Measurements from ENCODE around the gene SLC4A7.
A peak's percentile ranks its signal among the peaks of the same experiment; 100 is the strongest.
"Not testable (repeated sequence)": the region's sequence is repeated elsewhere in the genome, so short reads cannot be mapped to it uniquely, and the experiment has no call there.

The SLC4A7 gene

DNA sequence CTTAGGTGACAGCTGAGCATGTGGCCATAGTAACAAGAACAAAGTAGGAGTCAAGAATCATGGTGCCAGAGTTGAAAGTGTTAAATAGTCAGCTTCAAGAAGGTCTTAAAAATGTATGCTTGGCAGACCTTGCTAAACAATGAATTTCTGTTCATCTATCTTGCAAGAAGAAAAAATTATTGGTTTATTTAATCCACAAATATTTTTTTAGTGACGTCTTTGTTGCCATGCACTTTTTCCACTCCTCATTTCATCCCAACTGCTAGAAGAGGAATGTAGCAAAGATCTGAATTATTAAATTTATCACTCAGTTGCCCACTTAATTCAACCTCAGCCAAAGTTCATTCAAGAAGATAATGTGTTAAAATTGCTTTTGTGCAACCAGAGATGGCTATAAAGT is 3.2 kb upstream of the SLC4A7 start:
- no peak for DNase-seq (ENCODE audit: low spot score)

- DNase-seq (ENCODE audit: low spot score): no peak
Observed at GRCh38 chr3:27486336-27486735, 2.2 kb upstream of the SLC4A7 start.

- no peak for DNase-seq (ENCODE audit: low spot score)
Observed at GRCh38 chr3:27485866-27486265, 1.7 kb upstream of the SLC4A7 start.

GRCh38 chr3:27483117-27484014 is 818 bp downstream of the SLC4A7 start:
- DNase-seq (ENCODE audit: low spot score): peak; percentile 53

GRCh38 chr3:27479806-27480543 is 4.2 kb downstream of the SLC4A7 start:
- no peak for DNase-seq (ENCODE audit: low spot score)

DNA sequence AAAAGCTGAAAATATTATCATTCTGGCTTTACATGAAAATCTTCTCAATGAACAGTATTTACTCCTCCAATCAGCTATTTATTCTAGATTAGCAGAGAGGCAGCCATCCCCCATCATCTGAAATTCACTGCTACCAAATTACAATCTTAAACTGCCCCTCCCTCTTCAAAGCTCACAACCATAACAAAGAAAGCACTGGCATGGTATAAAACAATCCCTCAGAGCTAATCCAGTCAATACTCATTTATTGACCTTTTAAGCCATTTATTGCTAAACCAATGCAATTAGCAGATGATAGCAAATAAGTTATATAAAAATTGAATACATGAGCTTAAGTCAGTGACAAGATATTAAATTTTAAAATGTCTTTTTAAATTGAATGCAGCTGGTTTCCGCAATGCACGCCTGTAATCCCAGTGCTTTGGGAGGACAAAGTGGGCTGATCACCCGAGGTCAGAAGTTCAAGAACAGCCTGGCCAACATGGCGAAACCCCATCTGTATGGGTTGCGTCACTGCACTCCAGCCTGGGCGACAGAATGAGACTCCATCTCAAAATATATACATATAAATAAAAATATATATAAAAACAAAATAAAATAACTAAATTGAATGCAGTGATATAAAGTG is 12.1 kb downstream of the SLC4A7 start:
- DNase-seq (ENCODE audit: low spot score): no peak

- no peak for DNase-seq (ENCODE audit: low spot score)
Observed at GRCh38 chr3:27468283-27468886, 15.8 kb downstream of the SLC4A7 start.

GRCh38 chr3:27467545-27467944 is 16.6 kb downstream of the SLC4A7 start:
- DNase-seq (ENCODE audit: low spot score): peak; percentile 32

DNA sequence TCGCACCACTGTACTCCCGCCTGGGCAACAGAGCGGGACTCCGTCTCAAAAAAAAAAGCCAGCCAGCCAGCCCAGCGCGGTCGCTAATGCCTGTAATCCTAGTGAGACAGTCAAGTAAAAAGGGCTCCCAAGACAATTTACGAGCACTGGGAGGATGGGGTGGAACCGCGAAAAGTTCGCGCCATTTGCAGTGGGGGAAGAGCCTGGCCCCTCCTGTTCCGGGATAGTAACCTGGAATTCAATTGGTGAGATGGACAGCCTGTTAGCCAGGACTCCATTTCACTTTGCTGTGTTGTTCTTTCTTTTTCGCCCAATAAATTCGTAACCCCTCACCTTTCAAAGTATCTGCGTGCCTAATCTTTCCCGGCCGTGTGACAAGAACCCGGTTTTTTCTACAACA is 19.5 kb downstream of the SLC4A7 start:
- DNase-seq (ENCODE audit: low spot score): no peak

GRCh38 chr3:27462228-27462627 is 22.0 kb downstream of the SLC4A7 start:
- no peak for DNase-seq (ENCODE audit: low spot score)

DNA sequence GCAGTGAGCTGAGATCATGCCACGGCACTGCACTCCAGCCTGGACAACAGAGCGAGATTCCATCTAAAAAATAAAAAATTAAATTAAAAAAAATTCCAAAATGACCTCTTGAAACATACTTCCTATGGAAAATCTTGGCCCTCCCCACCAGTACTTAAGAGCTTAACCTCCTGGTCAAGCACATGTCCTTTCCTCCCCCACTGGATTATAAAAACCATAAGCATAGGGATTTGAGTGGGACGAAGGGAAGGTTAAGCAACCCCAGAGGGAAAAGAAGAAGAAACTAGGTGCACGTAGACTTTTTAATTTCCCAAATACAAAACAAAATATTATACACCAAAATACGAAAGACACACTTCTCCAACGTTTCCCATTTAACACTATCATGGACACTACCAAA is 25.3 kb downstream of the SLC4A7 start:
- DNase-seq (ENCODE audit: low spot score): no peak

- no peak for DNase-seq (ENCODE audit: low spot score)
Observed at GRCh38 chr3:27456554-27456953, 27.6 kb downstream of the SLC4A7 start.

GRCh38 chr3:27454914-27455313 is 29.3 kb downstream of the SLC4A7 start:
- DNase-seq (ENCODE audit: low spot score): peak; percentile 36

- DNase-seq (ENCODE audit: low spot score): peak; percentile 25
Observed at GRCh38 chr3:27454461-27454860, 29.7 kb downstream of the SLC4A7 start.

DNA sequence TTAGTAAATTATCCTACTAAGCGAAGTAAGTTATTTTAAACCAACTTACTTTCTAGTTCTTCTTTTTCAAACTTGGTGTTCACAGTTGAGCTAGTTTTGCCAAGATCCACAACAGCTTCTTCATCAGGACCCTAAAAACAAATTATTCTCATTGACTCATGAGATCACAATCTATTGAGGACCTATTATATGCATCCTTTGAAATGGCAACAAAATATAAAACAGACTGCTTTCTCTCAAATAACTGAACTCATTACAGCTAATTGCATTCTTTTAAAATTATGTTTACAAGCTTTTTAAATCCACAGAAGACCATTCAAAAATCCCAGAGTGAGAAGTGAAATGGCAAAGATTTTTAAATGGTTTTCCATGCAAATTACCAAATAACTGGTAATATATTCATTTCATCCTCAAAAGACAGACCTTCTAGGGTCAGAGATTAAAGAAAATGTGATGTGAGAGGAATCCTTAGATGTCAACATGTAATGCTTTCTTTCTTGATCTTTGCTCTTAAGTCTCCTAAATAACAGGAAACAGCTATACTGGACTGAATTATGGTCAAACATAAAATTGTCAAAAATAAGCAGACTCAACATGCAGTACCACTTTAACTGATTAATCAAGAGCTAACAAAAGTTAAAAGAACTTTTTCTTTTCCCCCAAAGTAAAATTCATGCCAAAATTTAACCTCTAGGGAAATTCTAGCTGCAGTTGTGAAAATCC is 31.7 kb downstream of the SLC4A7 start:
- no peak for DNase-seq (ENCODE audit: low spot score)

- DNase-seq (ENCODE audit: low spot score): no peak
Observed at GRCh38 chr3:27451842-27452241, 32.3 kb downstream of the SLC4A7 start.

DNA sequence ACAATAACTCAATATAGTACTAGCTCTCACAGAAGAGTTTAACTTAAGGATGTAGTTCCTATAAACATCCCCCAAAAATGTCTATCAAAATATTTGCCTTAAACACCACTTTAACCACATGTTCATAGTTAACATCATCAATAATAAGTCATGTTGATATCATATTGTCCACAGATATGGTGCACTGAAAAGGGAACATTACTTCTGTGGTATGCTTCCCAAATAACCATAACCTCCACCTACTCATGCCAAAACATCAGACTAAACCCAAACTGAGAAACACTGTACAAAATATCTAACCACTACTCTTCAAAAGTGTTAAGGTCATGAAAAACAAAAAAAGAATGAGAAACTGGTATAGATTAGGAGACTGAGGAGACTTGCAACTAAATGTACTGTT is 32.9 kb downstream of the SLC4A7 start:
- DNase-seq (ENCODE audit: low spot score): no peak

- no peak for DNase-seq (ENCODE audit: low spot score)
Observed at GRCh38 chr3:27449530-27450150, 34.5 kb downstream of the SLC4A7 start.

- not testable (repeated sequence) for DNase-seq (ENCODE audit: low spot score)
Observed at GRCh38 chr3:27442995-27443394, 41.2 kb downstream of the SLC4A7 start.

DNA sequence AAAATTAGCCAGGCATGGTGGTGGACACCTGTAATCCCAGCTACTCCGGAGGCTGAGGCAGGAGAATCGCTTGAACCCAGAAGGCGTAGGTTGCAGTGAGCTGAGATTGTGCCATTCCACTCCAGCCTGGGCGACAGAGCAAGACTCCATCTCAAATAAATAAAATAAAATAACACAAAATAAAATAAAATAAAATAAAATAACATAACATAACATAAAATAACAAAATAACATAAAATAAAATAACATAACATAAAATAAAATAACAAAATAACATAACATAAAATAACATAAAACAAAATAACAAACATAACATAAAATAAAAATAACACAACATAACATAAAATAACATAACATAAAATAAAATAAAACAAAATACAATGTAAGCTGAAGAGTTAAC is 45.8 kb downstream of the SLC4A7 start:
- not testable (repeated sequence) for DNase-seq (ENCODE audit: low spot score)

DNA sequence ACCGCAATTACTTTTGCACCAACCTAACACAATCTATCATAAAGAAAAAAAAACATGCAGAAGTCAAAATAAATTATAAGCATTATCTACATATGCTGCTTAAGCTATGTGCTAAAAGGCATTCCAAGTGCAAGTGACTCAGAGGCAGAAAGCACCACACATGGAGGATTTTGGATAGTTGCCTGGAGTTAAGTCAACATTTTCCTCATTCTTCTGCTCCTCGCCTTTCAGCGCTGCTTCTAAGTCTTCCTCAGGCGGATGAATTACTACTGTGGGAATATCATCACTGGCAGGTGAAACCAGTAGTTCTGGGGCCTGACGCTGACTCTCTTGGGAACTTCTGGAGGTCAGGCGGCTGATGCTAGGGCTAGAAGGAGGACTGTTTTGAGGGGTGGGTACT is 53.1 kb downstream of the SLC4A7 start:
- no peak for DNase-seq (ENCODE audit: low spot score)

Data from activated CD4-positive, alpha-beta T cell treated with anti-CD3 and anti-CD28 coated beads, Interleukin-2, Interleukin-4, amounts not matched to agents 100 ng/mL and 50 ng/mL, durations not matched to agents 16 hours and 8 hours (primary cell).